NCI-H526 treated with DMSO at 0.1 percent for 48 hours (cell line): ENCODE data around the gene ZCCHC2.

Source experiments
- DNase-seq: peaks from one replicate; lab custom pipeline; 2025; lab: John Stamatoyannopoulos, UW

The ZCCHC2 gene

DNA sequence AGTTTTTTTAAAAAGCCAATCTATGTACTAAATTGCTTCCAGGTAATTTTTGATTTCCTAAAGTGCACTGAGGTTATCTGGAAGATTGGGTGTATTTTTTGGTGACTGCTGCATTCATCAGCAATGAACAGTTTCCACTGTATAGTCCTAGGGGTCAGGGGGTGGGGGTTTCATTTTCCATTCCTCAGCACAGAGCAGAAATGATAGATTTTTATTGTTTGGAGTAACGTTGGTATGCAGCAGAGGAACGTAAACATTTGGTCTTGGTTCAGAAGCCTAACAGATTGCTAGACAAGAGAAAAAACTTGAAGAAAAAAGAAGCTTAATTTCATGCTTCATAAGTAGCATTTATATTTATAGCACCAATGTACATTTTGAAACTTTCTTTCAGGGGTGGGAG is 54.9 kb downstream of the ZCCHC2 start:
- no peak for DNase-seq

DNA sequence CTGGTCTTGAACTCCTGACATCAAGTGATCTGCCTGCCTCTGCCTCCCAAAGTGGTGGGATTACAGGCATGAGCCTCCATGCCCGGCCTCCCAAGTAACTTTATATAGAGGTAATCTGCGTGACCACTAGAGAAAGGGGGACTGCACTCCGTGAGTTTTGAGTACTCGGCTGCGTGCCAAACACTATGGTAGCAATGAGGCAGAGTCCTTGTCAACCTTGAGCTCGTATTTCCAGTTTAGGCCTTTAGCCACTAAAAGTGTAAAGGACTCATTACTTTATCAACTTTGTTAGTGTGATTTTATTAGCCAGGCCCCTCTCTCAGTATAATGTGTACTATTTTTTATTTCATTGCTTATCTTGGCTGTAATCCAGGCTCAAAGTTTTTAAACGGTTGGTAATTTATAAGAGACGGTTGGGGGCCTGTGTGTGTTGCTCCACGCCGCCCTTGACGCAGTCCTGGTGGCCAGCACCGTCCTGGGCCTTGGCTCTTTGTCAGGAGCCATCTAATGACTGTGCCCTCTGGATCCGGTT is 56.2 kb downstream of the ZCCHC2 start:
- no peak for DNase-seq

DNA sequence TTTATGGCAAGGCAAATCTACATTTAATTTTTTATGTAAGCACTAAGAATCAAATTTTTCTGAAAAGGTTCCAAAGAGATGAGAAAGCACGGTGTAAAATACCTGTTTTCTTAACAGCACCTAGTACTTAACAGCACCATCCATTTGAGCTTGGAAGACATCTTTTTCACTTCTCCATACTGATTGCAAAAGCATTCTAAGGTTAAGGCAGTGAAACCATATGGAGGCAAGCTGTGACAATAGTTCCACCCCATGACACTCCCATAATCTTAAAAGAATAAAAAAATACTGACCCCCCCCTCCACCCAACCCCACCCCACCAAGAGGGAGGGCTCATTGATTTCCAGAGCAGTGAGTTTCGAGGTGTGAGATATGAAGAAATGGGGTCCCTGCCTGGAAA is 60.6 kb downstream of the ZCCHC2 start:
- DNase-seq: no peak

DNA sequence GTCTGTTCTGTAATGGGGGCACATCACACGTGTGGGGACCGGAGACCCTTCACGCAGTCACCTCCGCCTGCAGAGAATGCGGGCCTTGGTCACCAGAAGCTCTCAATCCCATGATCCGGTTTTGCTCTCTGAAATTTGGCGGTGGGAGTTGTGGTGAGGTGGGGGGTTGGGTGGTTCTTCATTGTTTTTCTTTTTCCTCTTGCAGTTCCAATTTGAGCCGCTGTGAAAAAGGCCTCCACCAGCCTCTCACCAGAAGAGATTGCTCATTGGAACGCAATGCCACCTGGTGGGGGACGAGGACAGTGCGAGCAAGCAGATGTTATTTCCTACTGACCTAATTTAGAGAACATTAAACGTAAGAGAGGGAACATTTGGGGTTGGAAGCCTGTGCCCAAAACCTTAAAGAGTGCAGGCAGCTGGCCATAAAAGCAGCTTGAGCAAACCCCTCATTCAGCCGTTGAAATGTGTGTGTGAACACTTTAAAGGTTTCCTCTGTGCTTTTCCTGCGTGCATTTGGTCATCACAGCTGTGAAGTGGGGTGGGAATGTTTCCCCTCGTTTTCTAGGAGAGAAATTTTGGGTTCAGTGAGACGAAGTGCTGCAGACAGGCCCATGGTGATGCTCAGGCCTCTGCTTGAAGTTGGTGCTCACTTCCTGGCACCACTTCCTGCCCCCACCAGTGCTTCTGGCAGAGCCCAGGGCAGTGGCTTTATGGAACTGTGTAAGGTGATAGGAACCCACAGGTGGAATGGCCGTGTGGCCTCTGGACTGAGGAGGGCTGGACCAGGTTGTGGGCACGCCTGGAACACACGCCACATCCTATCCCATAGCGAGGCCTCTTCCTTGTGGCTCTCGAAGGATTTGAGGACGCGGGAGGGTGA is 61.7 kb downstream of the ZCCHC2 start:
- peak; percentile 78 for DNase-seq

DNA sequence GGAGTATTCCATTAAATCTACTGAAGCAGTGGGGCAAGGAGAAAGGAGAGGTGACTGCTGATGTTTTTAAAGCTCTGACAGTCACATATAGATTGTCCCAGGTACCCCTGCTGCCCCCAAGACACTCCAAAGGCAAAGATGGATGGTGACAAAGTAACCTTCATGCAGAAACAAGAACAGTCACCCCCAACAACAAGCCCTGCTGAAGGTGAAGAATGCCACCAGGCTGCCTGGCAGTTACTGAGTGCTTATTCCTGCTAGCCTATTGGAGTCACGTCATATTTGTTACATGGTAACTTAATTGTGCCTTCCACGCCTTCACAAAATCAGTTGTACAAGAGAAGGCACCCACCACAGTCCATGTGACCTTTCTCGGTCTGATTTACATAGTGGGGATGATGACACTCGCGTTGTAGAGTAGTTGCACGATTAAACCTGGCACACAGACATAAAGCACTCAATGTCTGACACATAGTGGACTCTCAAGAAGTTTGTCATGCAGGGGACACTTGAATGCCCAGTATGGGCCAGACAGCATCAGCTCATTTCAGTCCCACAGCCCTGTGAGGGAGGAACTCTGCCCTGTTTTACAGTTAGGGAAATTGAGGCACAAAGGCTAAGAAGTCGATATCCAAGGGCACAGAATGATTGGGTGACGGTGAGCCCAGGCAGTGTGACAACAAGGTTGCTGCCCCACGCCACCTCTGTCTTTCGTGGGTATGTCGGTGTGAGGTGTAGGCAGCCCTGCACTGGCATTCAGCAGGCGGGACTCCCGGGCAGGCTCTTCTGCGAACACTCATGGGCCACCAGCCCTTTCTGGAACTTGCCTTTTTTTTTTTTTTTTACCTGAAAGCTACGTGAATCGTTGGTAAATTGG is 62.7 kb downstream of the ZCCHC2 start:
- no peak for DNase-seq

DNA sequence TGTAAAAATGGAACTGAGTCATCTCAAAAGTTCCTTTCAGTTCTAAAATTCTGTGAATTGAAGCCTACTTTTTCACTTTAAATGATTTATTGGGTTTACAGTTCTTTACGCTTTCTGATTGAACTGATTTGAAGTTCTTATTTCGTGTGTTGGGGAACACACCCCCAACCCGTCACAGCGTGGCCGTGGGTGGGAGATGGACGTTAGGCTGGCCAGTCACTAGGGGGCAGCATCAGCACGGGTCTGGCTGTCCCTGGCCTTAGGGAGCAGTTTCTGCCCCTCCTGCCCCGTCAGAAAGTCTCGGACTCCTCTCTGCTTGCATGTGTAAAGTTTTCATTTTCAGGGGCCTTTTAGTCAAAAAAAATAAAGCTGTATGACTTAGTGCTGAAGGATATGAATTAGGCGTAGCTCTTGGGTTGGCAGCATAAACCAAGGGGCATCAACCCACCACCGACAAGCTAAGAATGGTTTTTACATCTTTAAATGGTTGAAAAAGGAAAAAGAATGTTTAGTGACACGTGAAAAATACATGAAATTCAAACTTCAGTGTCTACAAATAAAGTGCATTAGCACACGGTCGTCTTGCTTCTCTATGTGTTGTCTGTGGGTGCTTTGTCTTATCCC is 63.4 kb downstream of the ZCCHC2 start:
- peak; percentile 36 for DNase-seq

DNA sequence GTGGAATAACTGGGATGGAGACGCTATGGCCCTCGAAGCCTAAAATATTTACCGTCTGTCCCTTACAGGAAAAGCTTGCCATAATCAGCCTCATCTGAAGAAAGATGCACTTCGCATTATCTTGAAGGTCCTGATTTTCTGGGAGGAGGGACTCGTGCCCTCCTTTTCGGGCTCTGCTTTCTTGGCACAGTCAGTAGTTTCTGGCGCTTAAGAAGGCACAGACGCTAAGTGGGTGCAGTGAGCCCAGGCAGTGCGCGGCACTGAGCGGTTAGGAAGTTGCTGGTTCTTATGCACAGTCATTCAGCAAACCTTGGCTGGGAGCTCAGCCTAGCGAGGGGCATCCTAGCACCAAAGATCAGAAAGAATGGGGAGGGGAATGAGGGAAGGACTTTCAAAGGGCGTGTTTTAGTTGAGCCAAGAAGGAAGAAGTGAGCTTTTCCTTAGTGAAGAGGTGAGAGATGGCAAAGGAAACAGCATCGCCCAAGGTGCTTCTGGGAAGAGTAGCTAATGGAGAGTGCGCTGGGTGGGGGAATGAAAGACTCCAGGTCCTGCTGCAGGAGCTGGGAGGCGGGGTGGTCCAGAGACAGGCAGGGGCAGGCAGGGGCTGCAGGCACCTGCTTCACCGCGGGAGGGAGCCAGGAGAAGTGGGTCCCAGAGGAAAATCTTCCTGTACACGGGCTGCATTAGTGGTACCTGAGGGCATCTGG is 64.1 kb downstream of the ZCCHC2 start:
- DNase-seq: no peak

DNA sequence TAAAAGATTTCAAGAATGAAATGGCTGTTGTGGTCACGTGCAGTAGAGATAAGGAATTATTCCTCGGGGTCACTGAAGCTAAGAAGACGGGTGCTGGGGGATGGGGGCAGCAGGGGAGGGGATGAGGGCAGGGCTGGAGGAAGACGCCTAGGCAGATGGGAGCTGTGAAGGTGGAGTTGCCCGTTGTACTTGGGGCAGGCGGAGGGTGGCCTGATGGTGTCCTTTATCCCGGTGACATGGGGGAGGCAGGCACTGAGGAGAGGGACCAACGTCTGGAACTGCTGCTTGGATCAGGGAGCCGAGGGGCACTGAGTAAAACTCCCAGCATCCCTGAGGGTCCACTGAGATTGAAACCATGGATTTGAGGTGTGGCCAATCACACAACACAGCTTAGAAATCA is 64.9 kb downstream of the ZCCHC2 start:
- DNase-seq: no peak

DNA sequence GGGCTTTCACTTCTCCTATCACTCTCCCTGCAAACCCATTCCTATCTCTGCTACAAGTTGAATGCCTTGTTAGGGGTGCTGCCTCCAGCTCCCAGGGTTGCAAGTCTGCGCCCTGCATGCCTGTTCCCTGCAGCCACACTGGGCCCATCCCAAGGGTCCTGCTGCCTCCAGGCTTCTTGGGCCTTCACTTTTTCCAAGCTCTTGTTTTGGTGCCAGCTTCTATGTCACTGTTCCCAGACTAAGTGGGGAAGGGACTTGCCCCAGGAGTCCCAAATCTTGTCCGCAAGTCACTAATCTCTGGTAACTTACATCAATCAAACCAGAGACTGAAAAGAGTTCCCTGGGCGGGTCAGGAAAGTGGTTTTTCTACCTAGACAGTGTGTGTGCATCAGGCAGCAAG is 65.4 kb downstream of the ZCCHC2 start:
- DNase-seq: no peak

DNA sequence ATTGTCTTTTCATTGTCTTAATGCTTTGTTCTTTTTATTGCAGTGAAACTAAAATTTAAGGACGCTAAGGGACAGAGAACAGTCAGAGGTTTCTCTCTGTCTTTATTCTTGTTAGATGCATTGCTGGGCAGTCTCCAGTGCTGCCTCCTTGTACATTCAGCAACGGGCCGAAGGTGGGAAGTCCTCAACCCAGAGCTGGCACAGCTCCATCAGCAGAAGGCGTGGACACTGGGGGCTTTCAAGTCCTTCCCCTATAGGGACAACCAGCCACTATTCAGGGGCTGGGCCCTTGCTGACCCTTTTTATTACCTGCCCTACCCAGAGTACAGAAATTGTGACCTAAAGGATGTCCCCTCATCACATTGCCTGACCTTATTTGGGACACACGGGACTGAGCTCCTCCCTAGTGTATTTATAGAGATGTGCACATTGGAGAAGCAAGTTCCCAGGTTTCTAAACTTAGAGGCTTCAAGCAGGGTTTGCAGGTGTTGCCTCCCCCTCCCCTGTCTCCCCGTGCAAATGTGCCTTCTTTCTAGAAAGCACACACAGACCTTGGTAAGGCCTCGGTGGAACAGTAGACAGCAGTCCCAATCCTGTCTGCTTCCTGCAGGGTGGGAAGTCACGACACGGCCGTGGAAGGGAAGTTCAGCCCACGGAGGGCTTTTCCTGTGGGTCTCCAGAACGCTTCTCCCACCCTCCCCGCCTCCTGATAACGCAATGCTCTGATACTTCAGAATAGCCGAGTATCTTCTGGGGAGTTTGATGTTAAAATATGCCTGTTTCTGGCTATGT is 68.2 kb downstream of the ZCCHC2 start:
- DNase-seq: no peak

DNA sequence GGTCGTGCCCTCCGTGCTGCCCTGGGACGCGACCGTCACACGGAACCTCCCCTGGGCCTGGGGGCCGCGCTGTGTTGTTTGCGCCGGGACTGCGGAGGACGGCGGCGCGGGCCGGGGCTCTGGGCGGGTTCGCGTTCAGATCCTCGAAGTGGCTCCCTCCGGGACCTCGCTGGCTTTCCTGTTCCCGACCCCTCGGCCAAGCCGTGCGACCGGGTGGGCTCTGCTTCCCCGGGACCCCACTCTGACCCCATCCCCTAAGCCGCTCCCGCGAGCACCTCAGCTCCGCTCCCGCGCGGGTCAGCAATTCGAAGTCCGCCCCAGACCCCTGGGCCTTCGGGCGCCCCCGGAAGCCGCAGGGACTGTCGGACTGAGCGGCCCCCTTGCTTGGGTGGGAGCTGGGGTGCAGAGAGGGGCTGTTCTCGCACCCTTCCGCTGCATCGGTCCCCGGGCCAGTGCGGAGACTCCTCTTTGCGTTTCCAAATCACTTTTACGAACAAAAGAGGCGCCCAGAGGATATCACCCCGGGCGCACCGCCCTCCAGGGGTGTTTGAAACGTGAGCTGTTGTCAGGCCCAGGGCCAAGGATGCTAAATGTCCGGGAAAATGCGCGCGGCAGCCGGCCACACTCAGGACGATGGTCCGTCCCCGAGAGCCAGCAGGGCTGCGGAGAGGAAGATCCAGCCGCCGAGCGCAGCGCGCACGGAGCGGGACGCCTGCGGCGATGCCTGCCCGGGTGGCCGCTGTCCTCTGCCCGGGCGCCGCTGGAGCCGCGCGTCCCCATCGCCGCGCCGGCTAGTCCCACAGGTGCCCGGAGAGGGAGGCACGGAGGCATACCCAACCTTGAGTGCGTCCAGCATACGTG is 73.5 kb downstream of the ZCCHC2 start:
- no peak for DNase-seq

DNA sequence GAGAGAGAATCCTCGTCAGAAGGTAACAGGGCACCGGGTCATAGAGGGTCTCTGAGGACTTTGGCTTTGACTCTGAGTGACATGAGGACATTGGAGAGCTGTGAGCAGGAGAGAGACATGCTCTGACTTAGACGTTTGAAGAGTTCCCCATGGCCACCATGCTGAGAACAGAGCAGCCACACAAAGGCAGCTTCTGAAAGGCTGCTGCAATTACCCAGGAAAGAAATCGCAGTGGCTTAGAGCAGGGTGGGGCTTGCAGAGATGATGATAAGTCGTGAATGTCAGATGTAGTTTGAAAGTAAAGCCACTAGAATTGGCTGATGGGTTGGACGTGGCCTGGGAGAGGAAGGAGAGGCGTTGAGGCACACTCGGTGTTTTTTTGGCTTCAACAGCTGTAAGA is 79.0 kb downstream of the ZCCHC2 start:
- DNase-seq: no peak

DNA sequence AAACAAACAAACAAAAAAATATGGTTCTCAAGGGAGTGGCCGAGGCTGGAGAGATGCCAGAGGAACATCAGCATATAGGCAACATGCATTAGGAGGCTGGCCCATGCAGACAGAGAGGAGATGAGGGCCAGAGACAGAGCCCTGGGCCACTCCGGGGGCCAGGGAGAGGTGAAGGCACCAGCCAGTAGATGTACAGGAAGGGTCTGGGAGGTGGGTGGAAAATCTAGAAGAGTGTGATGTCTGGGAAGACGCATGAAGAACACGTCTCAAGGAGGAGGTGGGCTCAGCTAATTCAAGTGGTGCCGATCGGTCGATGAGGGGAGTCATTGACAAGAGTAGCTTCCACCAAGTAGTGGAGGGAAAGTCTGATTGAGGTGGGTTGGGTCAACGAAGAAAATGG is 79.9 kb downstream of the ZCCHC2 start:
- DNase-seq: no peak

DNA sequence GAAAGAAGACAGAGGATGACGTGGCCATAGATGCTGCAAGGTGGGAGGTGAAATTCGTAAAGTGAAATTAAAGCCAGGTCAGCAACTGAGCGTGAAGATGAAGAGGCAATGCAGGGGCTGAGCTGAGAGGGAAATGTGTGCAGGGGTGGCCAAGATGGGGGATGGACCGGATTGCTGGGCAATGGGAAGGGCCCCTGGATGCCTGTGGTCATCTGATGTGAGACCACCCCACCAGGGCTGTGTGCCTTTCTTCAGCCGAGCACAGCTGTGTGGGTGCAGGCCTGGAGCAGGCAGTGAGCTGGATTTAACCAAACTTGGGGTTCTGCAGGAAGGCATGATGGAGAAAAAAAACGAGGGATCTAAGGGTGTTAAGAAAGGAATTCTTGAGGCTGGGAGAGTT is 80.4 kb downstream of the ZCCHC2 start:
- DNase-seq: no peak

DNA sequence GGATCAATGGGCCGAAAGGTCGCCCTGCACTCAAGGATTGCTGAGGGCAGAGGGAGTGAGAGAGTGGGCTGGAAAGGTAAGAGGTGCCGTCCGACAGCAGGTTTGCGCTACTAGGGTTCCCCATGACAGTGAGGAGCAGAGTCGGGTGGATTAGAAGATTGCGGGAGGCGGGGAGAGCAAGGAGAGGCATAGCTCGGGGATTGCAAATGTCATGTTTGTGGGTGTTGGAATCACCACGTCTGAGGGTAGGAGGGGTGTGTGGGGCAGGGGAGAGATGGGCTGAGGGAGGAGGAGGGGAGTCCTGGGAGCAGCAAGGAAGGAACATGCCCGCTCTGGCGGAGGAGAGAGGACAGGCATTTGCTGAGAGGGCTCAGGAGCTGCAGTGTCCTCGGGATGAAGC is 81.2 kb downstream of the ZCCHC2 start:
- DNase-seq: no peak

DNA sequence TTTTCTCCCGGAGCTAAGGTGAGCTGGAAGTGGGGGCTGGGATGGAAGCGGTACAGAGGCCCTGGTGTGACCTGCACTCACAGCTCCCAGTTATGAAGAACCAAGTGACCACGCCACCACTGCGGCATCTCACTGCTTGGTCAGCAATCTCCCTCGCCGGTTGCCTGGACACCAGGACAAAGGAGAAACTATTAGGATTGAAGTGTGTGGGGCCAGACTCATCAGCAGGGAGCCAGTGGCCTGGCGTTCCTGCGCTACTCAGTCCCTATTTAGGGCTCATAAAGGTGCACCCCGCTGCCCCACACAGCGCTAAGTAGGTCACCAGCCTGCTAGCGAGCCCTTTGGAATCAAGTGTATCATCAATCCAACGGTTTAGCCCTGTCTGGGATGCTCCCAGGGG is 82.9 kb downstream of the ZCCHC2 start:
- DNase-seq: no peak

DNA sequence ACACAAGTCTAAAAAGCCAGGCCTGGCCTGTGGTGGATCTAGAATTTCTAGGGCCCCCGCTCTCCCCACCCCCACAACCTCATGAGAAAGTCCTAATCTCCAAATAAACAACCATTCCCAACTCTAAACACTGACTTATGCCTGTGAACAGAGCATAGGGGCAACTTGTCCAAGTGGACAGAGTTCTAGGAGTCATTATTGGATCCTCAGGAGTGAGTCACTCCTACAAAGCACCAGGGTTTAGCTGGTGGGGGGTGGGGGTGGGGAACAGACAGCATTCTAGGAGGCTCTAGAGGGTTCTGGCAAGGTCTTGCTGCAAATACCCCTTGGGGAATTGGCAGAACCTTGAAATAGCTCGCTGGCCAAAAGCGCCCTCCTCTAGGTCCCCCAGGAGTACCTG is 83.3 kb downstream of the ZCCHC2 start:
- no peak for DNase-seq

DNA sequence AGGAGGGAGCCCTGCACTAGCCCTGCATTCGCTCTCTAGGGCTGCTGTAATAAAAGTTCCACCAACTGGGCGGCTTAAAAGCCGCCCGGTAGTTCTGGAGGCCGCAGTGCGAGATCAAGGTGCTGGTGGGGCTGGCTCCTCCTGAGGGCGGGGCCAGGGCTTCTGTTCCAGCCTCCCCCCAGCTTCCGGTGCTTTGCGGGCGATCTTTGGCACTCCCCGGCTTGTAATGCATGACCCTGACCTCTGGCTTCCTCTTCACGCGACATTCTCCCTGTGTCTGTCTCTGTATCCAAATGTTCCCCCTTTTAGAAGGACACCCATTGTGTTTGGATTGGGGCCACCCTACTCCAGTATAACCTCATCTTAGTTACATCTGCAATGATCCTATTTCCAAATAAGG is 84.5 kb downstream of the ZCCHC2 start:
- DNase-seq: no peak

DNA sequence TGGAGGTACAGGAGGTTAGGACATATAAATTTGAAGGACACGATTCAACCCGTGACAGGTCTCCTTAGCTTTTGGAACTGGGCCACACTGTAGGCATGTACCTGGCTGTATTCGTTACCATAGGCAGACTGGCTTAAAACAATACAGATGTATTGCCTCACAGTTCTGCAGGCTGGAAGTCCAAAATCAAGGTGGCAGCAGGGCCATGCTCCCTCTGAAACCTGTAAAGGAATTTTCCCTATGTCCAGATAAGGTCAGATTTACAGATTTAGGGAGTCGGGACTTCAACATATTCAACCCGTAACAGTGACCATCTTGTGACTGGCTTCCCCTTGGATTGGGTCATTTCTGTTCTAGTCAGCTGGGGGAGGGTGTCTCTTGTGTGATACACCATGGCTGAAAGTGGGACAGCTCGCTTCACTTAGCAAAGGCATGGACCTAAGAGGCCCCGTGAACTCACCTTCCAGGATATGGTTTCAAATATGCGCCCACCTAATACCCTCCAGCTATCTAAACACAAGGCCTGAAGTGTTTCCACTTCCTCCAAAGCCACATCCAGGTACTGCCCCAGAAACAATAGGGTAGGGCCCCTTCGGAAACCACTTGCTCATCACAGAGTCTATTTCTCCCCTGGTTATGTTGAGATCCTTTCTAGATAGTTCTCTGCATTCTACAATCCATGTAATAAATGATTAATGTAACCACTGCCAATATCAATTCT is 85.0 kb downstream of the ZCCHC2 start:
- no peak for DNase-seq
